ENCODE results near the gene GGN.
"Not testable (repeated sequence)": the region's sequence is repeated elsewhere in the genome, so short reads cannot be mapped to it uniquely, and the experiment has no call there.

The GGN gene

GRCh38 chr19:38411041-38411712 is 23.3 kb upstream of the GGN start:
- no peak for DNase-seq

DNA sequence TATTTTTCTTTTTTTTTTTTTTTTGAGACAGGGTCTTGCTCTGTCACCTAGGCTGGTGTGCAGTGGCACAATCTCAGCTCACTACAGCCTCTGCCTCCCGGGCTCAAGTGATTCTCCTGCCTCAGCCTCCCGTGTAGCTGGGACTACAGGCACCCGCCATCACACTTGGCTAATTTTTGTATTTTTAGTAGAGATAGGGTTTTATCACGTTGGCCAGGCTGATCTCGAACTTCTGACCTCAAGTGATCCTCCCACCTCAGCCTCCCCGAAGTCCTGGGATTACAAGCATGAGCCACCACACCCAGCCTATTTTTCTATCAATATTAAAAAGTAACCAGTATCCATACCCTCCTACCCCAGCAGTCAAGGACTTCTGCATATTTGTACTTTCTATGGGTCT is 22.6 kb upstream of the GGN start:
- DNase-seq = not testable (repeated sequence)

GRCh38 chr19:38409631-38410133 is 21.8 kb upstream of the GGN start:
- DNase-seq = no peak

- DNase-seq = no peak
Observed at GRCh38 chr19:38405276-38405675, 17.4 kb upstream of the GGN start.

GRCh38 chr19:38404858-38405257 is 17.0 kb upstream of the GGN start:
- no peak for DNase-seq

DNA sequence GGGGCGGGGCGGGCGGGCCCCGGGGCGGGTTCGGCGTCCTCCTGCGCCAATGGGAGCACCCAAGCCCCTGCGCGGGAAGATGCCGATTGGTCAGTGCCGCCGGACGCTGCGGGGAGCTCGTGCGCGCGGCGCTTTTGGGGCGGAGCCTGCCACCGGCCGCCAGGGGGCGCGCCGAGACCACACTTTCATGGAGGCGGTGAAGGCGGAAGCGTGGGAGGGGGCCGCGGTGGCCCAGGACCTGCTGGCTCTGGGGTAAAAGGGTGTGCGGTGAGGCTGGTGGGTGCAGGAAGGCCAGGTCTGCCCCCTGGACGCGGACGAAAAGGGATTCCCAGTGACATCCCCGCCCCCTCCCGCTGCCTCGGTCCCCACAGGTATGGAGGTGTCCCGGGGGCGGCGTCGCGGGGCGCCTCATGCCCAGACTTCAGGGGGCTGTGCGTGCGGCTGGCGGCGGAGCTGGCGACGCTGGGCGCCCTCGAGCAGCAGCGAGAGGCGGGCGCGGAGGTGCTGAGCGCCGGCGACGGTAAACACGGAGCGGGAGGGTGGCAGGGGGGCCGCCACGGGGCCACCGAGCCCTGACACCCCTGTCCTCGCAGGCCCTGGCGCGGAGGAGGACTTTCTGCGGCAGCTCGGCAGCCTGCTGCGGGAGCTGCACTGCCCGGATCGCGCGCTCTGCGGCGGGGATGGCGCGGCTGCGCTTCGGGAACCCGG is 15.3 kb upstream of the GGN start, which contains the start of gene FAM98C:
Gene FAM98C, plus strand, starts transcription at position 127 of the 708 bp plus-strand sequence. Its CDS starts 61 bp downstream, at position 188.
- peak; percentile 99 for DNase-seq

GRCh38 chr19:38402623-38402966 is 14.8 kb upstream of the GGN start:
- no peak for DNase-seq

DNA sequence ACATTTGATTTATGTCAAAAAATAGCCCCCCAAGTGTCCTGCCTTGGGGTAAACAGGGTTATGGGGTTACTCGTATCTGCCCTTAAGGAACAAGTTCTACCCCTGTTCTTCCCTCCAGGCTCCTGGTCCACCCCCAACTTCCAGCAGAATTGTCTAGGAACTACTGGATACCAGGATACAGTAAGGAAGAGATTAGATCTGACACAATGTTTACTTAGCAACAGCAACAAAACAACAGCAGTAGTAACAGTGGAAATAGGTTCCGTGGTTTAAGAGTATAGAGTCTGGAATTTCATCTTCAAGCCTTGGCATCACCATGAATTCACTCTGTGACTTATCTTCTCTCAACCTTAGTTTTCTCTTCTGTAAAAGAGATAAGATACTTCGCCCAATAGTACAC is 13.3 kb upstream of the GGN start:
- no peak for DNase-seq

- DNase-seq = no peak
Observed at GRCh38 chr19:38400361-38400760, 12.5 kb upstream of the GGN start.

DNA sequence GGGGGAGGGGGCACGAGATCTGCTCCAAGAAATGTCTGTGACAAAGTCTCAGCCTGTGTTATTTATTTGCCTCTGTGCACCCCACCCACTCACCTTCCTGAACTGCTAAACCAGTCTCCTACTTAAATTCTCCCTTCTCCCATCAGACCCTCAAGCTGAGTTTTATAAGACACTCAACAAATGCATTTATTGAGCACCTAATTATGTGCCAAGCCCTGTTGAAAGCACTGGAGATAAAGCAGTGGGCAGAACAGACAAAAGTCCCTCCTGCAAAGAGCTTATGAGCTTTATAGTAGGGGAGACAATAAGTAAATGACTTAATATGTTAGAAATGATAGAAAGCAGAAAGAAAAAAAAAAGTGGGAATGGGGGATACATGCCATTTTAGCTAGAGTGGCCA is 11.7 kb upstream of the GGN start:
- DNase-seq = no peak

GRCh38 chr19:38399081-38399480 is 11.2 kb upstream of the GGN start:
- DNase-seq = no peak

DNA sequence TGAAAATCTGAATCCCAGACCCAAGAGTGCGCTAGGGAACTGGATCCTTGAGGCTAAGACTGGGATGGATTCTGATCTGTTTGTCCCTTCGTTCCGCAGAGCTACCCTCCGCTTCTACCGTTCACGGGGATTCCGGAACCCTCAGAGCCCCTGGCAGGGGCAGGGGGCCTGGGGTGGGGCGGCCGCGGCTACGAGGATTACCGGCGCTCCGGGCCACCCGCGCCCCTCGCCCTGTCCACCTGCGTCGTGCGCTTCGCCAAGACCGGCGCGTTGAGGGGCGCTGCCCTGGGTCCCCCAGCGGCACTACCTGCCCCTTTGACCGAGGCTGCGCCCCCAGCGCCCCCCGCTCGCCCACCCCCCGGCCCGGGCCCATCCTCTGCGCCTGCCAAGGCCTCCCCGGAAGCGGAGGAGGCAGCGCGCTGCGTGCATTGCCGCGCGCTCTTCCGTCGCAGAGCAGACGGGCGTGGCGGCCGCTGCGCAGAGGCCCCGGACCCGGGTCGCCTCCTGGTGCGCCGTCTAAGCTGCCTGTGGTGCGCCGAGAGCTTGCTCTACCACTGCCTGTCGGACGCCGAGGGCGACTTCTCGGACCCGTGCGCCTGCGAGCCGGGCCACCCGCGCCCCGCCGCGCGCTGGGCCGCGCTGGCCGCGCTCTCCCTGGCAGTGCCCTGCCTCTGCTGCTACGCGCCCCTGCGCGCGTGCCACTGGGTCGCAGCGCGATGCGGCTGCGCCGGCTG is 7.7 kb upstream of the GGN start:
- no peak for DNase-seq

DNA sequence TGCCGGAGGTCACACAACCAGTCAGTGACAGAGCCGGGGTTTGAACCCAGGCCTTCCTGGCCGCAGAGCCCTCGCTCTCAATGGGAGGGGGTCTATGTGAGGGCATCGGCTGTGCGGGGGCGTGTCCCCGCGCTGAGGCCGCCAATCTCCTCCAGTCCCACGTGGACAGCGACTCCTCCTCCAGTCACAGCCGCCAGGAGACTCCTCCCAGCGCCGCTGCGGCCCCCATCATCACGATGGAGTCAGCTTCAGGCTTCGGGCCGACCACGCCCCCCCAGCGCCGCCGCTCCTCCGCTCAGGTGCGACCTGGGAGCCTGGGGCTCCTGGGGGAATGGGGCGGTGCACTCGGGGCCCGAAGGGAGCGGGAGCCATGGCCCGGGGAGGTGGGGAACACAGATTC is 6.7 kb upstream of the GGN start:
- peak; percentile 91 for DNase-seq

GRCh38 chr19:38392707-38393308 is 5.0 kb upstream of the GGN start:
- DNase-seq = no peak

DNA sequence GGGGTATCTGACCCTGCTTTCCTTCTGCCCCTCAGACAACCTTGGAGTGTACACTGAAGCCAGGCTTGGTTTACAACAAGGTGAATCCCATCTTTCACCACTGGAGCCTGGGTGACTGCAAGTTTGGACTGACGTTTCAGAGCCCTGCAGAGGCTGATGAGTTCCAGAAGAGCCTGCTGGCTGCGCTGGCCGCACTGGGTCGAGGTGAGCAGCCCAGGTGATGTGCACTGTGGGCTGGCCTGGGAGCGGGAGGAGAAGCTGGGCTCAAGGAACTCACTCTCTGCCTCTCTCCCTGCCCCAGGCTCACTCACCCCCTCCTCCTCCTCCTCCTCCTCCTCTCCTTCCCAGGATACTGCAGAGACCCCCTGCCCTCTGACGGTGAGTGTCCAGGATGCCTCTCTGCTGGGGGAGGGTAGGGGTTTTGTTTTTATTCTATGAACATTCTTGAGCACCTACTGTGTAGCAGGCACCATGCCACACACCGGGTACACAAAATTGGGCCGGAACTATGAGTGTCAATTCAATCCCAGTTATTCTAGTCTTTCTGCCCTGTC is 4.2 kb upstream of the GGN start:
- DNase-seq = no peak

- no peak for DNase-seq
Observed at GRCh38 chr19:38389957-38390924, 2.4 kb upstream of the GGN start.

- peak; percentile 43 for DNase-seq
Observed at GRCh38 chr19:38389101-38389925, 1.5 kb upstream of the GGN start.

GRCh38 chr19:38388349-38389100 is 691 bp upstream of the GGN start, which contains the start of gene SPRED3:
Gene SPRED3 (plus strand): TSS chr19:38388697. CDS start chr19:38390303, 1,606 bp downstream.
- peak; percentile 88 for DNase-seq

- no peak for DNase-seq
Observed at GRCh38 chr19:38386971-38387549, 774 bp downstream of the GGN start.

All from NCI-H82 (cell line).